Activated T-cell treated with anti-CD3 and anti-CD28 coated beads for 1 hour (primary cell): ENCODE measurements around the gene RASSF7.
"Not testable (repeated sequence)": the region's sequence is repeated elsewhere in the genome, so short reads cannot be mapped to it uniquely, and the experiment has no call there.

Source experiments
- DNase-seq: peaks from one replicate; pipeline ENCODE4 v3.0.0-alpha.2; 2020; ENCODE audit warnings: low read depth

The RASSF7 gene, protein sequence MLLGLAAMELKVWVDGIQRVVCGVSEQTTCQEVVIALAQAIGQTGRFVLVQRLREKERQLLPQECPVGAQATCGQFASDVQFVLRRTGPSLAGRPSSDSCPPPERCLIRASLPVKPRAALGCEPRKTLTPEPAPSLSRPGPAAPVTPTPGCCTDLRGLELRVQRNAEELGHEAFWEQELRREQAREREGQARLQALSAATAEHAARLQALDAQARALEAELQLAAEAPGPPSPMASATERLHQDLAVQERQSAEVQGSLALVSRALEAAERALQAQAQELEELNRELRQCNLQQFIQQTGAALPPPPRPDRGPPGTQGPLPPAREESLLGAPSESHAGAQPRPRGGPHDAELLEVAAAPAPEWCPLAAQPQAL

DNA sequence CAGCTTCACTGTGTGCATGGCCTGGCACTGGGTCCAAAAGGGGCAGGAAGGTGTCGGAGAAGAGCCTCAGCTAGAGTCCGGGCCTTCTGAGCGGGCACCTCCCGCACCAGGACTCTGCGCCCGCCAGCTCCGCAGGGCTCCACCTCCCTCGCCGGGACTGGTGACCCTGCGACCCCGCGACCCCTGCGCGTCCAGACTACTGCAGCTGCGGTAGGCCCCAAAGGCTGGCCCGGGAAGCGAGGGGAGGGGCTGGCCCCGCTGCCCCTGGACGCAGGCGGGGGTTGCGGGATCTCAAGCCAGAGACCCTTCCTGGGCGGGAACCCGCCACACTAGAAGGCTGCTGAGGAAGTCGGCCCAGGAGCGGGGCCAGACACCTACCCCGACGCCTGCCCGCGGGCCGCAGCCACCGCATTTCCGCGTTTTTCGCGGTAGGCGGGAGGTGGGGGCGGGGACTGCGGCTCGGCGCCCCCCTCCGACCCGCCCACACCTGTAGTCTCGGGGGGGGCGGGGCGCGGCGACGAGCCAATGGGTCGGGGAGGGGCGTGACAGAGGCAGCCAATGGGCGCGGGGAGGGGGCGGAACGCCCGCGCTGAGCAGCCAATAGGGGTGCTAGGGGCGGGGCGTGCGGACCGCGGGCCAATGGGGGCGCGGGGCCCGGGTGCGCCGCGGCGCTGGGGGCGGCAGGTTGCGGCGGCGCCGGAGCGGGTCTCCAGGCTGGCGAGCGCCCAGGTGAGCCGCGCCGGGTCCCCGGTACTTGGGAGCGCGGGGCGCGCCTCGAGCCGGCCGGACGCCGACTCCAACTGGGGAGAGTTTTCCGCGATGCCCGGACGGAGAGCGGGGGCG is at the start of gene RASSF7, which contains the start of gene LMNTD2:
TSS of gene RASSF7 (plus strand) at position 666 of the 843 bp plus-strand sequence. CDS start 799 bp downstream, outside the sequence.
TSS of gene LMNTD2 (minus strand) at position 434 of the 843 bp plus-strand sequence. CDS start at position 412, 22 bp downstream.
- peak; percentile 97 for DNase-seq

DNA sequence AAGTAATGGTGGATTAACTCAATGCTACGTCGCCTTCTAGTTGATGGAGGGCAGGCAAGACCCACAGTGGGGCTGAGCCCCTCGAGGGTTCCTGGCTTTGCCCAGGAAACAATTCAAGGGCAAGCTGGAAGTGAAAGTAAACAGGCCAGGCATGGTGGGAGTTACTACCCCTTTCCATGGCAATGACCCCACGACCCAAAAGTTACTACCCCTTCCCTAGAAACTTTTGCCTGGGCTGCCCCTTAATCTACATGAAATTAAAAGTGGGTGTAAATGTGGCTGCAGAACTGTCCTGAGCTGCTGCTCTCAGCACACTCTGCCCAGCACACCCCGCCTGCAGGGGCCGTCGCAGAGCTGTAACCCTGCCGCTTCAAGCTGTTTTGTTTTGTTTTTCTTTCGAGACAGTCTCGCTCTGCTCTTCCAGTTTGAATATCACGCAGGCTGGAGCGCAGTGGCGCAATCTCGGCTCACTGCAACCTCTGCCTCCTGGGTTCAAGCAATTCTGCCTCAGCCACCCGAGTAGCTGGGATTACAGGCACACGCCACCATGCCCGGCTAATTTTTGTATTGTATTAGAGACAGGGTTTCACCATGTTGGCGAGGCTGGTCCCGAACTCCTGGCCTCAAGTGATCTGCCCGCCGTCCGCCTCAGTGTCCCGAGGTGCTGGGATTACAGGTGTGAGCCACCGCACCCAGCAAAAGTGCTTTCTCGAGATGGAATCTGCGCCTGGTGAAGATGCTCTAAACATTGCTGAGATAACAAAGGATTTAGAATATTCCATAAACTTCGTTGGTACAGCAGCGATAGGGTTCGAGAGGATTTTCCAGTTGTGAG is 47.8 kb upstream of the RASSF7 start:
- no peak for DNase-seq

DNA sequence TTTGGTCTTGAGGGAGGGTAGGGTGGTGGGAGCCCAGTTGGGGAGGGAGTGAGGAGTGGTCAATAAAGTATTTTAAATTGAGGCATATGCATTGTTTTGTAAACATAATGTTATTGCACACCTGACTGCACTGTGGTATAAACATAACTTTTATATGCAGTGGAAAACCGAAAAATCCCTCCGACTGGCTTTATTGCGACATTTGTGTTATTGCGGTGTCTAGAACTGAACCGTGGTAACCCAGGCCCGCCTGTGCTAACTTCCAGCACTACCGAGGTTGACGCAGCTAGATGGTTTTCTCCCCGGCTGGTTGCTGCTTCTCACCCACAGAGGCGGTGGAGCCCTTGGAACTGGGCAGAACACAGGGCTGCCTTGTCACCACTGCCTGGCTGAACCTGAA is 46.2 kb upstream of the RASSF7 start:
- DNase-seq, result no peak

DNA sequence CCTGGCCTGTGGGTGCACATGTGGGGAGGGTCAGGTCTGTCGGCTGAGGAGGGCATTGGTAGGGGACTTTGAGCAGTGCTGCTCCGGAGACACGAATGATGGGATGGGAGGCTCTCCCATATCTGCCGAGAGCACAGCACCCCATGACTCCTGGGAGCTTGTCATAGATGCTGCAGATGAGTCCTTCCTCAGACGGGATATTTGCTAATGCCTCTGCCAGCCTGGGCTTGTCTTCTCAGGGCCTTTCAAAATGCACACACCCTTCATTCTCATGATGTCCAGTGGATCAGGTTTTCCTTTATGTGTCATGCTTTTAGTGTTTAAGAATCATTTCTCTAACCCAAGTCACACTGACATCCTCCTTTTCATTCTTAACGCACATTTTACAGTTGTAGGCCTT is 45.6 kb upstream of the RASSF7 start:
- no peak for DNase-seq

DNA sequence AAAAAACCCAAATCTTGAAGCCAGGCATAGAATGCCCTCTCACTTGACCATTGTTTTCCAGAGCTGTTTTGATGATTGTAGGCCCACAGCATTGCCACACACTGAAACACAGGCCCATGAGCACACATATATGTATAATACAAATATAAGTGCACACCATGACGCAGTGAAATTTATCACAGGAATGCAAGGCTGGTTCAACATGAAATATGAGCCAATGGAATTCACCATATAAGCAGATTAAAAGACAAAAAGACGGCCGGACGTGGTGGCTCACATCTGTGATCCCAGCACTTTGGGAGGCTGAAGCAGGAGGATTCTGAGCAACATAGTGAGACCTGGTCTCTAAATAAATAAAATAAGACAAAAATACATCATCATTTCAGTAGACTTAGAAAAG is 44.4 kb upstream of the RASSF7 start:
- DNase-seq, result no peak

DNA sequence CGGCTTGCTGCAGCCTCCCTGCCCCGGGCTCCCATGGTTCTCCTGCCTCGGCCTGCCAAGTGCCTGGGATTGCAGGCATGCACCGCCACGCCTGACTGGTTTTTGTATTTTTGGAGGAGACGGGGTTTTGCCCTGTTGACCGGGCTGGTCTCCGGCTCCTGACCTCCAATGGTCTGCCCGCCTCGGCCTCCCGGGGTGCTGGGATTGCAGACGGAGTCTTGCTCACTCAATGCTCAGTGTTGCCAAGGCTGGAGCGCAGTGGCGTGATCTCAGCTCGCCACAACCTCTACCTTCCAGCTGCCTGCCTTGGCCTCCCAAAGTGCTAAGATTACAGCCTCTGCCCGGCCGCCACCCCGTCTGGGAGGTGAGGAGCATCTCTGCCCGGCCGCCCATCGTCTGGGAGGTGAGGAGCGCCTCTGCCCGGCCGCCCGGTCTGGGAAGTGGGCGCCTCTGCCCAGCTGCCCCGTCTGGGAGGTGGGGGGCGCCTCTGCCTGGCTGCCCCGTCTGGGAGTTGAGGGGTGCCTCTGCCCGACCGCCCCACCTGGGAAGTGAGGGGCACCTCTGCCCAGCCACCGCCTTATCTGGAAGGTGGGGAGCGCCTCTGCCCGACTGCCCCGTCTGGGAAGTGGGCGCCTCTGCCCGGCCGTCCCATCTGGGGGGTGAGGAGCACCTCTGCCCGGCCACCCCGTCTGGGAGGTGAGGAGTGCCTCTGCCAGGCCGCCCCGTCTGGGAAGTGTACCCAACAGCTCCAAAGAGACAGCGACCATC is 43.7 kb upstream of the RASSF7 start:
- DNase-seq, result not testable (repeated sequence)

DNA sequence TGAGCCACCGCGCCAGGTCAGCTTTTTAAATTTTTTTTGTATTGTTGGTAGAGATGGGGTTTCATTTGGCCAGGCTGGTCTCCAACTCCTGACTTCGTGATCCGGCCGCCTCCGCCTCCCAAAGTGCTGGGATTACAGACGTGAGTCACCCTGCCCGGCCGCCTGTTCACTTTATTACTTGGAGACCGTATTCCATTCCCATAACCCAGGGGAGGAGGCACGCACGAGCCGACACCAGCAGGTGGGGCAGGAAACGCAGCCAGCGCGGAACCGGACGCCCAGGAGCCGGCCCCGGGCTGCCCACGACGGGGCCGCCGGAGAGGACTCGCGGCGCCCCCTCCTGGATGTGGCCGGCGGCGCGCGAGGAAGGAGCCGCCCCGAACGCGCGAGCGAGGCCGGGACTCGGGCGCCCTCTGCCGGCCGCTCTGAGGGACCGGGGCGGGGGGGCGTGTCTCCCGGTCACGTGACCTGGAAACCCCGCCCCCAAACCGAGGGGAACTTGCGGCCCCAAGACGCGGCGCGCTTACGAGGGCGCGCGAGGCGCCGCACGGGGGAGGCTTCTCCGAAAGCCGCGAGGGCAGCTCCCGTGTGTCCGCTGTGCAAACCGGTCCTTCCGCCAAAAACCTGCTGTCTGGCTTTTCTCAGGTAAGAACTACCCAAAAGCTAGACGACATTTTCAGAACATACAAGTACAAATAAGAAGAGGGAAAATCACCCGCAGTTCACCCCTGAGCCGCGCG is 42.1 kb upstream of the RASSF7 start:
- peak; percentile 86 for DNase-seq

DNA sequence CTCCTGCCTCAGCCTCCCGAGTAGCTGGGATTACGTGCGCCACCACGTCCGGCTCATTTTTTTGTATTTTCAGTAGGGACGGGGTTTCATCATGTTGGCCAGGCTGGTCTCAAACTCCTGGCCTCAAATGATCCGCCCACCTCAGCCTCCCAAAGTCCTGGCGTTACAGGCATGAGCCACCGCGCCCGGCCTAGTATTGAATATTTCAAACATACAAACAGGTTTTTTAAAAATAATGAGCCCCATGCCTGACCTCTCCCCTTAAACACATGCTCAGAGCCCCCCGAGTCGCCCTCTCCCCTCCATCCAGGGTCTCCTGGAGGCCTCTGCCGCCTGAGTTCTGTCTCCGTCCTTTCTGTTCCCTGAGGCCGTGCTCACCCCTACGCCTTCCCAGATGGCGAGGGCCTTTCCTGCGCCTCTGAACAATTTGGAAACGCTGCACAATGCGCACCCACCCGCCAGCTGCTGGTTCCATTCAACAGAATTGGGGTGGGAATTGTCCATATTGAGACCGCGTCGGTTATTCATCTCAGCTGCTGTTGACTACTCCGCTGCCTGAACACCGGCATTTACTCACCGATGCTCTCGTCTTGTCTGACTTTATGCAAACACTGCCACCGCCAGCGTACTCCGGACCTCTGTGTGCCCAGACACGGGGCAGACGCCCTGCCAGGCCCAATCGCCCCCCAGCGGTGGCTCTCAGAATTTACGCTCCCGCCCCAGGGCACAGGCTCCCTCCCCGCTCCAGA is 40.2 kb upstream of the RASSF7 start:
- DNase-seq, result no peak

DNA sequence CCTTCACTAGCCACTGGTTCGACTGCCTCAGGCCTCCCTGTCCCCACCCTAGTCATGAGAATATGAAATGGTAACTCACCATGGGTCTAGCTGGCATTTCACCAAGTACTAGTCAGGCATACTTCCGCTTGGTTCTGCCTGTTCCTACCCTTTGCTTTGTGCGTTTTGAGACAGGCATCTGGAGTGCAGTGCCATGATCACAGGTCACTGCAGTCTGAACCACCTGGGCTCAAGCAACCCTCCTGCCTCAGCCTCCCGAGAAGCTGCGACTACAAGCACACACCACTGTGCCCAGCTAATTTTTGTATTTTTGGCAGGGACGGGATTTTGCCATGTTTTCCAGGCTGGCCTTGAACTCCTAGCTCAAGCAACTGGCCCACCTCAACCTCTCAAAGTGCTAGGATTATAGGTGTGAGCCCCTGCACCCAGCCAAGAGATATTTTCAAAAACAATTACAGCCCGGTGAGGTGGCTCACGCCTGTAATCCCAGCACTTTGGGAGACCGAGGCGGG is 39.5 kb upstream of the RASSF7 start:
- no peak for DNase-seq

DNA sequence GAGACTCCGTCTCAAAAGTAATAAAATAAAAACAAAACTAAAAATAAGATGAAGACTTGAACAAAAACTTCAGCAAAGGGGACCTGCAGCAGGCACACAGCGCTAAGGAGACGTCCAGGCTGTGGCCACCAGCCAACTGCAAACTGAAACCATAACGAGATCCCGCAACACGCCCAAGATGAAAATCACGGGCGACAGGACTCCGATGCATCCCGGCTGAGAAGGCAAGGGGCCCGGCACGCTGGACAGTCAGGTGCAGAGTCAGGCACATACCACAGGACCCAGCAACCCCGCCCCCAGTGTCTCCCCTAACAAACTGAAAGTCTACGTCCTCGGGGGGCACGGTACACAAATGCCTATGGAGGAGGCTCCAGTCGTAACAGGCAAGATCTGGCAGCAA is 34.6 kb upstream of the RASSF7 start:
- no peak for DNase-seq

DNA sequence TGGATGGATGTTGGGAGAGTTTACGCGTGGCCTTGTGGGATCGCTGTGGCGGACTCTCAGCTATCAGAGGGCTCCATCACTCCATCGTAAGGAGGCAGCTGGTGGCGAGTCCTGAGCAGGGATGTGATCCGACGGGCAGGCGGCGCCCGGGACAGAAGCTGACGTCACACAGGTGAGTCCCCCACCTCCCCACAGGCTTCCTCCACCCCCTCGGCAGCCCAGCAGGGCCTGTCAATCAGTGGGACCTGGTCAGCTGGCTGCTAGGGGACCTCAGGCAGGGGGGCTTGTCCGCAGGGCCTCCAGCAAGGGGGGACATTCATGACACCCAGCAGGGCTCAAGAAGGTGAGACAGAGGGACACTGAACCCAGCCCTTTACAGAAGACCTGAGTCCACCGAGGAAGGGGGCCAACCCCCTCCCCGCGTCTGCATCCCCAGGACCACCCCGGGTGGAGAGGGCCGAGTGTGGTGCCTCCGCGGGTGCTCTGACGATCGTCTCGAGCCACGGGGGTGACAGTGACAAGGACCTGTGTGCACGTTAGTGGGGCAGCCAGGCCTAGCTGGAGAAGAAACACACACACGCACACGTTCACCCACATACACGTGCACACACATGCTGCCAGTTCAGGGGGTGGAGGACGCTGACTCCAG is 32.5 kb upstream of the RASSF7 start:
- DNase-seq, result no peak

DNA sequence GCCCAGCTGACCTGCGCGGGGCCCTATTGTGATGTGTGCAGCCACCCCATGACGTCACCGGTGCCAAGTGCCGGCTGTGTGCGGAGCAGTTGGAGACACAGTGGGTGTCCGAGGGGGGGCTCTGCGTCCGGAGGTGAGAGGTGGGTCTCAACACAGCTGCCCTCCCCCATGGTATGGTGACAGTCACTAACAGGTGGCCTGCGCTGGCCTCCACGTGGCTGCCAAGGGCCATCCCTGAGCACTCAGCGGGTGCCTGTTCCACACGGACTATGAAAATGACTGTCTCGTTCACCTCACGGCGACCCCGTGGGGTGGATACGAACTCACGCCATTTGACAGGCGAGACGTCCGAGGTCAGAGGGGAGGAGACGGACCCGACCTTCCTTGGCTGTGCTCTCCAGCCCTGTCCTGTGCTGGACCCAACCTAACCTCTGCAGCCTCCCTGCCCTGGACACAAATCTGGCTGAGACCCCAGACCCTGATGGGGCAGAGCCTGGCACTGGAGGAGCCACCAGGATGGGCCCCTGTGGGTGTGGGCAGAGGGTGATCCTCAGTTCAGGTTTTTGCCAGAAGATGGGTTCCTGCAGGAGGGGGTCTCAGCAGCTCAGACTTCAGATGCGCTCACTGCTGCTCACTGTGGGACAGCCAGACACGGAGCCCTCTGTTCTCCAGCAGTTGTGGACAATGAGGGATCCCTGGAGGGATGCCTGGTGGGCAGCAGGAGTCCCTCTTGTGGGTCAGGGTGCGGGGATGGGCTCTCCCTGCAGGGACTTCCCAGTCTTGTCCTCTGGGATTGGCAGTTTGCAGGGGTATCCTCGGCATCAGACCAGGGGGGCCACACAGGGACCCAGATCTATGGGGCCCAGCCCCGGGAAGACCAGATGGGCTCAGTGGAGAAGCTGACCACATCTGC is 31.7 kb upstream of the RASSF7 start:
- DNase-seq, result no peak

DNA sequence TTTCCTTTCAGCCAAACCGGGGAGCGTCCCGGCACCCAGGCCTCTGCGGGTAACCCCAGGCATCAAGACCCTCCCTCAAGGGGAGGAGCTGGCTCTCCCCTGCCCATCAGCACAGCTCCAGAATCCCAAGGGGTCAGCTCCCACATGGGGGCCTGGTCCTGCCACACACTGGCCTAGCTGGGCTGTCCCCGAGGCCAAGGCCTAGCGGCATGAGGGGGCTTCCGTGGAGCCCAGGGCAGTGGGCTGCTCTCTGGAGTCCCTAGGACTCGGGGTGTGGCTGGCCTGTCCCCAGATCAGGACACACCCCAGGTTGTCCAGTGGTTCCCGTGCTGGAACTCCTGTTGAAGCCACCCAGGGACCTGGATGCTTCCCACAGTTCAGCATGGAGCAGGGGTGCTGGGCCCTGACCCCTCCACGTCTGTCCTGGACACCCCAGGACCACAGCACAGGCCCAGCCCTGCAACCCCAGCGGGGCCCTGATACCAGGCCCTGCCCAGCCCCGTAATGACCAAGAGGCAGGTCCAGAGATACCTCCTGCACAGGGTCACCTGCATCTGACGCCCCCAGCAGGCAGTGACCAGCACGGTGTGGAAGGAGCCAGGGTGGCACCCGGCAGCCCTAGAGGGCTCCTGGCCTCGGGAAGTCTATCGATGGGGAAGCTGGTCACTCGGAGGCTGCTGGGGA is 30.9 kb upstream of the RASSF7 start:
- no peak for DNase-seq

DNA sequence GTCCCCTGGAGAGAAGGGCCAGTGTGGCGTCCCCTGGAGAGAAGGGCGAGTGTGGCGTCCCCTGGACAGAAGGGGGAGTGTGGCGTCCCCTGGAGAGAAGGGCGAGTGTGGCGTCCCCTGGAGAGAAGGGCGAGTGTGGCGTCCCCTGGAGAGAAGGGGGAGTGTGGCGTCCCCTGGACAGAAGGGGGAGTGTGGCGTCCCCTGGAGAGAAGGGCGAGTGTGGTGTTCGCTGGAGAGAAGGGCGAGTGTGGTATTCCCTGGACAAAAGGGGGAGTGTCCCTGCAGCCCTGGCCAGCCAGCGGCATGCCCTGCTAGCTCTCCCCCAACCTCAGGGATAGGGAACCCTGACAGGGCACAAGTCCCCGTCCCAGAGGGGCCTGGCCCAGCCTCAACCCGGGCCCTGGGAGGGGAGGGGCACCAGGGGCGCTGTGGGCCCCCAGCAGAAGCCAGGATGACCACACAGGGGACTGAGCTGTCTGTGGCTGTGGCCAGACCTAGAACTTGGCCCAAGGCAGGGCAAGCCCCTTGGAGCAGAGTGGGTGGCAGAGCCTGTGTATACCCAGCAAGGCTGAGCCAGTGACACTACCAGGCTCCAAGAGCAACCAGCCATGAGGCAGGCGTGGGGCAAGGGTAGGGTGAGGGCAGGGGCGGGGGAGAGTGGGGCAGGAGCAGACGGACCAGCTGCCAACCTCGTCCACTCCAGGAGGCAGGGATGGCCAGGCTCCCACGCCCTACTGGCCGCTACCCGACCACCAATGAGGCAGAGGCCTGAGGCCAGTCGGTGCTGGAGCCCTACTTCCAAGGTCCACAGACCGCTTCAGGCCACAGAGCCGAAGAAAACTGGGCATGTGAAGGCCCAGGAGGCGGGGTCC is 29.6 kb upstream of the RASSF7 start:
- no peak for DNase-seq

DNA sequence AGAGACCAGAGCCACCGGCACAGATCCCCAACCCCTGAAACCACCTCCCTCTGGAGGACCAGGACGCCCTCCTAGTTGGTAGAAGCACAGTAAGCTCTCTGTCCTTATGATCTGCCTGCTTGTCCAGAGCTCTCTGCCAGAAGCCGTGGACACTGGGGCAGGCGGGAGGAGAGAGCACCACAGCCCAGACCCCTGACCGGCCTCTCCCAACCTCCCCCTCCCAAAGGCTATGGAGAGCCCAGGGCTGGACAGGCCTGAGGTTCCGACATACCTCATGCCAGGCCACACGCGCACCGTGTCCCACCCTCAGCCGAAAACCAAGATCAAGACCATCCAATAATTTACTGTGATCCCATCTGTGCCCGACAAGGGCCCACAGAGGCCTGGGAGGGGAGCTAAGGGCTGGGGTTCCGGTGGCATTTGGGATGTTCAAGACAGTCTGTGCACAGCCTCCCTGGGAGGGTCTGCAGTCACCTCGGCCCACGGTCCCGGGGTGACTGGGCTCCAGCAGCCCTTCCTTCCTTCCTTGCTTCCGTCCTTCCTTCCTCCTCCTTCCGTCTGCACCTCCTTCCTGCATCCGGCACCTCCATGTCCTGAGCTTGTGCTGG is 28.7 kb upstream of the RASSF7 start:
- no peak for DNase-seq

DNA sequence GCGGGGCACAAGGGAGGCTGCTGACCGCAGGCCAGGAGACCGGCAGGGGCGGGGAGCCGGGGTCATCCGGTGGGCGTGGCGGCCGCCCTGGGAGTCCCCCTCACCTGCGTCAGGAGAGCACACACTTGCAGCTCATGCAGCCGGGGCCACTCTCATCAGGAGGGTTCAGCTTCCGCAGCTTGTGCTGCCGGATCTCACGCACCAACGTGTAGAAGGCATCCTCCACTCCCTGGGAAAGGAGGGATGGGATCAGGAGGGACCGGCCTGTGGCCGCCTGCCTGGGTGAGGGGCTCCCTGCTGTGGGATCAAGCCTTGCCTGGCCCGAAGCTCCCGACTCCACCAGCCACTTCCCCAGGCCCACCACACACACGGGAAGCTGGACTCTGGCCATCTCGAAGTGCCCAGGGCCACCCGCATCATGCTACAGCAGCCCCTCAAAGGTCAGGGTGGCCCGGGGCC is 28.2 kb upstream of the RASSF7 start:
- DNase-seq, result no peak
